ENCODE results near the gene GAS1.

The GAS1 gene

GRCh38 chr9:86947146-86948073 is at the start of gene GAS1:
TSS of gene GAS1 (minus strand) at chr9:86947506. CDS start at chr9:86946779, 727 bp downstream.
- peak; percentile 42 for DNase-seq (ENCODE audit: low read depth)

- no peak for DNase-seq (ENCODE audit: low read depth)
These were observed 46.9 kb upstream of the GAS1 start for GRCh38 chr9:86994231-86994630.

GRCh38 chr9:86993830-86994229 is 46.5 kb upstream of the GAS1 start:
- no peak for DNase-seq (ENCODE audit: low read depth)

- DNase-seq (ENCODE audit: low read depth): no peak
These were observed 43.8 kb upstream of the GAS1 start for GRCh38 chr9:86991077-86991476.

- DNase-seq (ENCODE audit: low read depth): no peak
These were observed 43.0 kb upstream of the GAS1 start for GRCh38 chr9:86990290-86990689.

GRCh38 chr9:86987900-86988299 is 40.6 kb upstream of the GAS1 start:
- DNase-seq (ENCODE audit: low read depth): no peak

- no peak for DNase-seq (ENCODE audit: low read depth)
These were observed 37.9 kb upstream of the GAS1 start for GRCh38 chr9:86985132-86985647.

- no peak for DNase-seq (ENCODE audit: low read depth)
These were observed 36.4 kb upstream of the GAS1 start for GRCh38 chr9:86983620-86984259.

- no peak for DNase-seq (ENCODE audit: low read depth)
These were observed 35.9 kb upstream of the GAS1 start for GRCh38 chr9:86983249-86983619.

- no peak for DNase-seq (ENCODE audit: low read depth)
These were observed 33.5 kb upstream of the GAS1 start for GRCh38 chr9:86980802-86981201.

- no peak for DNase-seq (ENCODE audit: low read depth)
These were observed 32.4 kb upstream of the GAS1 start for GRCh38 chr9:86979657-86980056.

GRCh38 chr9:86978922-86979474 is 31.7 kb upstream of the GAS1 start:
- no peak for DNase-seq (ENCODE audit: low read depth)

- no peak for DNase-seq (ENCODE audit: low read depth)
These were observed 31.1 kb upstream of the GAS1 start for GRCh38 chr9:86978413-86978812.

GRCh38 chr9:86977205-86977835 is 30.0 kb upstream of the GAS1 start:
- DNase-seq (ENCODE audit: low read depth): no peak

- no peak for DNase-seq (ENCODE audit: low read depth)
These were observed 28.3 kb upstream of the GAS1 start for GRCh38 chr9:86975606-86976005.

GRCh38 chr9:86975036-86975435 is 27.7 kb upstream of the GAS1 start:
- DNase-seq (ENCODE audit: low read depth): no peak

- DNase-seq (ENCODE audit: low read depth): no peak
These were observed 27.1 kb upstream of the GAS1 start for GRCh38 chr9:86974421-86974820.

- no peak for DNase-seq (ENCODE audit: low read depth)
These were observed 24.4 kb upstream of the GAS1 start for GRCh38 chr9:86971742-86972141.

- DNase-seq (ENCODE audit: low read depth): no peak
These were observed 21.1 kb upstream of the GAS1 start for GRCh38 chr9:86968258-86968920.

- DNase-seq (ENCODE audit: low read depth): no peak
These were observed 19.7 kb upstream of the GAS1 start for GRCh38 chr9:86966852-86967511.

GRCh38 chr9:86965636-86966395 is 18.5 kb upstream of the GAS1 start:
- no peak for DNase-seq (ENCODE audit: low read depth)
